Right atrium auricular region (tissue), 2 donors: ENCODE measurements around the gene OR5D14. TPM values are rescaled to one million over a fixed set of nuclear protein-coding genes. Genes with fewer than 3 reads are reported as not detected.

ENCODE experiments used
- DNase-seq: peaks from one replicate; pipeline ENCODE4 v3.0.0-alpha.2; 2019; ENCODE audit warnings: low spot score
- H3K27ac ChIP-seq, 2 donors: fragments of 200-600 bp; sonication (generic); 1 replicate in 1 of 2; 2 replicates in 1 of 2; pipeline ENCODE4 v1.5.1; 2016 to 2019
- H3K27me3 ChIP-seq, 2 donors: fragments of 200-600 bp; sonication (generic); one replicate each; pipeline versions ENCODE4 v1.5.1 to v1.6.0; 2017 to 2019
- H3K36me3 ChIP-seq: fragments of 200-600 bp; sonication (generic); one replicate; pipeline ENCODE4 v1.5.1; 2016
- H3K4me1 ChIP-seq, 2 donors: fragments of 200-600 bp; sonication (generic); one replicate each; pipeline versions ENCODE4 v1.5.1 to v1.6.0; 2017 to 2019
- H3K4me3 ChIP-seq, 2 donors: fragments of 200-600 bp; sonication (generic); 1 replicate in 1 of 2; 2 replicates in 1 of 2; pipeline ENCODE4 v1.5.1; 2017 to 2019; ENCODE audit warnings: mild to moderate bottlenecking in 1 of 2, moderate library complexity in 1 of 2
- H3K9me3 ChIP-seq, 2 donors: fragments of 200-600 bp; sonication (generic); one replicate each; pipeline ENCODE4 v1.5.1; 2019
- total RNA-seq, 2 donors: library from RNA; depleted of rRNA; stranded (reverse); fragments of >200 nt; gene quantifications; one replicate each; pipeline ENCODE4 v1.1.0, GENCODE V29; 2016
- TF ChIP-seq, protein P1 (sequence below), 2 donors: fragments of 200-600 bp; sonication (generic); IDR thresholded peaks; one replicate each; pipeline ENCODE4 v1.5.1; 2019; ENCODE audit warnings: antibody characterized with exemption in 2 of 2

Gene OR5D14
- not detected for total RNA-seq

DNA sequence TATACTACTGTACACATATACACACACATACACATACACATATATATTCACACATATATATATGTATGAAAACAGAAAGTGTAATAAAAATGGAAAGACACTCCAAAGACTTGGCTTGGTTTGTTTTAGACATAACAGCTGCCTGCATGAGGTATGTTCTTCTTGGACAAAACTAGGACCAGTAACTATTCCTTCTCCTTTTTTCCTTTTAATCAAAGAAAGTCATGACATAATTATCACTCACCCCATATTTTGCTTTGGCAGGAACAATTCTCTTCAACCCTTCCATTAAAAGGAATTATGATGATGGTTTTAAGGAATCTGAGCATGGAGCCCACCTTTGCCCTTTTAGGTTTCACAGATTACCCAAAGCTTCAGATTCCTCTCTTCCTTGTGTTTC, at the start of gene OR5D14:
OR5D14 (plus strand) TSS at position 301 of the 400 bp plus-strand sequence; CDS start at position 301, 0 bp downstream.
- H3K9me3 ChIP-seq, result no peaks in the 10 kb centered on the region
- TF ChIP-seq, protein P1, sequence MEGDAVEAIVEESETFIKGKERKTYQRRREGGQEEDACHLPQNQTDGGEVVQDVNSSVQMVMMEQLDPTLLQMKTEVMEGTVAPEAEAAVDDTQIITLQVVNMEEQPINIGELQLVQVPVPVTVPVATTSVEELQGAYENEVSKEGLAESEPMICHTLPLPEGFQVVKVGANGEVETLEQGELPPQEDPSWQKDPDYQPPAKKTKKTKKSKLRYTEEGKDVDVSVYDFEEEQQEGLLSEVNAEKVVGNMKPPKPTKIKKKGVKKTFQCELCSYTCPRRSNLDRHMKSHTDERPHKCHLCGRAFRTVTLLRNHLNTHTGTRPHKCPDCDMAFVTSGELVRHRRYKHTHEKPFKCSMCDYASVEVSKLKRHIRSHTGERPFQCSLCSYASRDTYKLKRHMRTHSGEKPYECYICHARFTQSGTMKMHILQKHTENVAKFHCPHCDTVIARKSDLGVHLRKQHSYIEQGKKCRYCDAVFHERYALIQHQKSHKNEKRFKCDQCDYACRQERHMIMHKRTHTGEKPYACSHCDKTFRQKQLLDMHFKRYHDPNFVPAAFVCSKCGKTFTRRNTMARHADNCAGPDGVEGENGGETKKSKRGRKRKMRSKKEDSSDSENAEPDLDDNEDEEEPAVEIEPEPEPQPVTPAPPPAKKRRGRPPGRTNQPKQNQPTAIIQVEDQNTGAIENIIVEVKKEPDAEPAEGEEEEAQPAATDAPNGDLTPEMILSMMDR (IDR thresholded peaks at IDR 0.05), result no peak

DNA sequence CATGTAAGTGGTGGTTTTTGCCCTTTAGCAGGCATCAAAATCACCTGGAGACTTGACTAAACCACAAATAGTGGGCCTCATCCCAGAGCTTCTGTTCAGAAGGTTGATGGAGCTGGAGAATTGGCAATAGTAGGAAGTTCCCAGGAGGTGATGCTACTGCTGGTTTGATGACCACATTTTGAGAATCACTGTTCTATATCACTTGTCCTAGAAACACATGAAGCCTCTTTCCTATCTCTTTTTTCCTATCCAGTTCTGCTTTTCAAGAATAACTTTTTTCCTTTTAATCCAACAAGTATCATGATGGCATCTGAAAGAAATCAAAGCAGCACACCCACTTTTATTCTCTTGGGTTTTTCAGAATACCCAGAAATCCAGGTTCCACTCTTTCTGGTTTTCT, 22.2 kb upstream of the OR5D14 start, which contains the start of gene OR5D13:
OR5D13 (plus strand) TSS at position 301 of the 400 bp plus-strand sequence; CDS start at position 301, 0 bp downstream.
- Histone ChIP-seq H3K27ac (no peak within 1 kb of the TSS), H3K27me3 (no peaks in the 10 kb centered on the region), H3K4me3 (no peak within 1 kb of the TSS), H3K36me3 (no peaks in the 10 kb centered on the region), H3K4me1 (no peaks in the 10 kb centered on the region), H3K9me3 (no peaks in the 10 kb centered on the region)
- TF ChIP-seq, protein P1 (IDR thresholded peaks at IDR 0.05), result no peak
- no peak for DNase-seq

More for the DNA sequence above, at the start of gene OR5D14:
- DNase-seq, result no peak
- Histone ChIP-seq H3K36me3 (no peaks in the 10 kb centered on the region), H3K4me1 (no peaks in the 10 kb centered on the region), H3K27ac (no peak within 1 kb of the TSS), H3K4me3 (no peak within 1 kb of the TSS), H3K27me3 (no peaks in the 10 kb centered on the region)

DNA sequence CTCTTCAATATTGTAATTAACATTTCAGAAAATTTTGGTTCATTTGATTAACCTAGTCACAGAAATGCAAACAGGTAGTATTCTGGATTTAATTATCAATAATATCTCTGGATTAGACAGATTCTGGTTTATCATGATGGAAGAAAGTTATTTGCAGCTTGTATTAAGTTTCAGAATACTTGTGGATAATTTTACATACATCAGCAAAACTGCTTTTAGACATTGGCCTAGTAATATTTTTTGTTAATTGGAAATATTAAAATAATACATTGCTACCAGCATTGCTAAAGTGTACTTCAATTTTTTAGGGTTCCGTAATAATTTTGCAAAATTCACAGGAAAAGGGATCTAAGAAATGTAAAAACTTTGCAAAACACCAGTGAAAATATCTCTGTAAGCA, 3.8 kb upstream of the OR5D14 start:
- no peaks in the 10 kb centered on the region for H3K36me3 ChIP-seq
- TF ChIP-seq, protein P1 (IDR thresholded peaks at IDR 0.05), result no peak
- no peak overlapping the region for H3K27ac ChIP-seq
- H3K4me1 ChIP-seq, result no peaks in the 10 kb centered on the region
- no peak overlapping the region for H3K4me3 ChIP-seq
- H3K9me3 ChIP-seq, result no peaks in the 10 kb centered on the region
- no peak for DNase-seq
- no peaks in the 10 kb centered on the region for H3K27me3 ChIP-seq

GRCh38 chr11:55793321-55793720, 2.0 kb upstream of the OR5D14 start:
- no peak overlapping the region for H3K4me3 ChIP-seq
- no peaks in the 10 kb centered on the region for H3K36me3 ChIP-seq
- H3K9me3 ChIP-seq, result no peaks in the 10 kb centered on the region
- H3K27ac ChIP-seq, result no peak overlapping the region
- no peaks in the 10 kb centered on the region for H3K27me3 ChIP-seq
- H3K4me1 ChIP-seq, result no peaks in the 10 kb centered on the region
- no peak for DNase-seq
- TF ChIP-seq, protein P1 (IDR thresholded peaks at IDR 0.05), result no peak

DNA sequence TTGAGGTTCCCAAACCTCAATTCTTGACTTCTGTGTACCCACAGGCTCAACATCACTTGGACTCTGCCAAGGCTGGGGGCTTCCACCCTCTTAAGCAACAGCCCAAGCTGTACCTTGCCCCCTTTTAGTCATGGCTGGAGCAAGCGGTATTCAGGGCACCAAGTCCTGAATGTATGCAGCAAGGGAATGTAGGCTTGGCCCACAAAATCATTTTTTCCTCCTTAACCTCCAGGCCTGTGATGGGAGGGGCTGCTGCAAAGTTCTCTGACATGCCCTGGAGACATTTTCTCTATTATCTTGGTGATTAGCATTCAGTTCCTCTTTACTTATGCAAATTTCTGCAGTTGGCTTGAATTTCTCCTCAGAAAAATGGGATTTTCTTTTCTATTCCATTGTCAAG, 10.9 kb downstream of the OR5D14 start:
- TF ChIP-seq, protein P1 (IDR thresholded peaks at IDR 0.05), result no peak
- no peaks in the 10 kb centered on the region for H3K9me3 ChIP-seq
- H3K4me1 ChIP-seq, result no peaks in the 10 kb centered on the region
- no peak overlapping the region for H3K27ac ChIP-seq
- no peak for DNase-seq
- H3K27me3 ChIP-seq, result no peaks in the 10 kb centered on the region
- H3K4me3 ChIP-seq, result no peak overlapping the region
- no peaks in the 10 kb centered on the region for H3K36me3 ChIP-seq

GRCh38 chr11:55811067-55811466, 15.7 kb downstream of the OR5D14 start, which contains the start of gene OR5L1:
OR5L1 (plus strand) TSS chr11:55811367; CDS start chr11:55811467, 100 bp downstream.
- TF ChIP-seq, protein P1 (IDR thresholded peaks at IDR 0.05), result no peak
- Histone ChIP-seq H3K27ac (no peak within 1 kb of the TSS), H3K36me3 (no peaks in the 10 kb centered on the region), H3K27me3 (no peaks in the 10 kb centered on the region), H3K4me1 (no peaks in the 10 kb centered on the region), H3K9me3 (no peaks in the 10 kb centered on the region), H3K4me3 (no peak within 1 kb of the TSS)
- no peak for DNase-seq
